HG03039 (cell line): ENCODE results near the gene FBXW5.

Source experiments
- ATAC-seq: cut with Tn5 transposase; IDR thresholded peaks from one replicate; pipeline ENCODE4 v1.9.1; 2021; ENCODE audit warnings: mild to moderate bottlenecking, moderate library complexity; ENCODE audit not compliant: unreplicated experiment

FBXW5 gene

DNA sequence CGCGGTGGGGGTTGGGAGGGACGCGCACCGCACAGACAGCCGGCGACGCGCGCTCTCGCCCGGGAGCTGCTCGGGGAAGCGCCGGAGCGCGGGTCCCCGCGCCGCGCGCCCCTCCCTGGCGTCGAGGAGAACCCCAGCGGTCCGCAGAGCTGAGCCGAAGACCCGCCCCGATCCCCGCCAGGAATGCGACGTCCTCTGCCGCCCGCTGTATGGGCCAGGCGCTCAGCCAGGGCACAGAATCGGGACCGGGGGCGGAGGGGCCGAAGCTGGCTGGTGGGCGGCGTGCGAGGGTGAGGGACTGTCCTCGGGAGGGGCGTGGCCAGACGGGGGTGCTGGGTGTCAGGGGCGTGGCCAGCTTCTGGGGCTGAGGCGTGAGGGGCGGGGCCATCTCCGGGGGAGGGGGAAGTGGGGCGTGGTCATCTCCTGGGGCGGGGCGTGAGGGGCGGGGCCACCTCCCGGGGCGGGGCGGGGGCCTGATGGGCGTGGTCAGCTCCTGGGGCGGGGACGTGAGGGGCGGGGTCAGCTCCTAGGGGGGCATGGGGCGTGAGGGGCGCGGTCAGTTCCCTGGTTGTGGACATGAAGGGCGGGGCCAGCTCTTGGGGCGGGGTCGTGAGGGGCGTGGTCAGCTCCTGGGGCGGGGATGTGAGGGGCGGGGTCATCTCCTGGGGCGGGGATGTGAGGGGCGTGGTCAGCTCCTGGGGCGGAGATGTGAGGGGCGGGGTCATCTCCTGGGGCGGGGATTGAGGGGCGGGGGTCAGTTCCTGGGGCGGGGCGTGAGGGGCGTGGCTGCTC, 33.7 kb upstream of the FBXW5 start:
- ATAC-seq = no peak

DNA sequence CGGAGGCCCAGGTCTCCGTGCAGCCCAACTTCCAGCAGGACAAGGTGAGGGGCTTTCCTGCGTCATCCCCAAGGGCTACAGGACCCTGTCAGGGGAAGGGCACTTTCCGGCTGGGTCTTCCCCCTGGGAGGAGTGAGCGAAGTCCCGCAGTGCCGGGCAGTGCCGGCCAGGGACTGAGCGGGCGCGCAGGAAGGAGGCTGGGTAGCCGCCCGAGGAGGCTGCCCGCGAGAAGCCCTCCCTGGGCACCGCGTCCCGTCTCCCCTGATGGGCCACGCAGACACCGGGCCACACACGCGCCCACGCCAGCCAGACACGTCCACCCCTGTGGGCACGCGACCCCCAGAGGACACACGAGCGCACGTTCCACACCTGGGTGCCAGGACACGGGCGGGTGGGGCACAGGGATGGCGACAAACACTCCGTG, 33.1 kb upstream of the FBXW5 start:
- ATAC-seq = no peak

DNA sequence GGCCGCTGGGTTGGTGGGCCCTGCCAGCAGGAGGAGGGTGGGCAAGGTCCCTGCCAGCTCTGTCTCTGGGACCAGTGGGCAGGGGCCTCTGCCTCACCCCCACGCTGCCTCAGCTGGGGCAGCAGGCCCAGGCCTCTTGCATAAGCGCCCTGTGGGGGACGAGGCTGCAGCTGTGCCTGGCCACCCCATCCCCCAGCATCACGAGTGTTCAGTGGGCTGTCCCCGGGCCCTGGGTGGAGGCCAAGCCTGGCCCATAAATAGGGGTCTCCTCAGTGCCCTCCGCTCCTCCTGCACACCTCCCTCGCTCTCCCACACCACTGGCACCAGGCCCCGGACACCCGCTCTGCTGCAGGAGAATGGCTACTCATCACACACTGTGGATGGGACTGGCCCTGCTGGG, 32.7 kb upstream of the FBXW5 start, which contains the start of gene PTGDS:
Gene PTGDS (plus strand): TSS at position 282 of the 400 bp plus-strand sequence. CDS start 75 bp downstream, at position 357.
- ATAC-seq = no peak

DNA sequence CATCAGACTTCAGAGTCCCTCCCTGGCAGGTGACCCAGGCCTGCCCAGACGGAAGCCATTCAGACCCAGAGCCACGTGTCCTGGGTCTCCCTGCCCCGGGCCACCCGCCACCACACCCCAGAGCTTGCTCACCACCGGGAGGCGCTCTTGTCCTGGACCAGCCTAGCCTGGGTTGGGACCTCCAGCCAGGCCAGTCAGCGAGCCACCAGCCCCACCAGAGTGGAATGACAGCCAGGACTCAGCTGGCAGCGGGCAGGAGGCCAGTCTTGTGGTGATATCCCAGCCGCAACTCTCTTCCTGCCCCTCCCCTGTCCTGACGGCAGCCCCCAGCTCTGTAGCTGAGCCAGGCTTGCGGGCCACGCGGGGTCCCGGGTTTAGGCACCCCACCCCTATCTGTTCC, 31.1 kb upstream of the FBXW5 start:
- no peak for ATAC-seq

DNA sequence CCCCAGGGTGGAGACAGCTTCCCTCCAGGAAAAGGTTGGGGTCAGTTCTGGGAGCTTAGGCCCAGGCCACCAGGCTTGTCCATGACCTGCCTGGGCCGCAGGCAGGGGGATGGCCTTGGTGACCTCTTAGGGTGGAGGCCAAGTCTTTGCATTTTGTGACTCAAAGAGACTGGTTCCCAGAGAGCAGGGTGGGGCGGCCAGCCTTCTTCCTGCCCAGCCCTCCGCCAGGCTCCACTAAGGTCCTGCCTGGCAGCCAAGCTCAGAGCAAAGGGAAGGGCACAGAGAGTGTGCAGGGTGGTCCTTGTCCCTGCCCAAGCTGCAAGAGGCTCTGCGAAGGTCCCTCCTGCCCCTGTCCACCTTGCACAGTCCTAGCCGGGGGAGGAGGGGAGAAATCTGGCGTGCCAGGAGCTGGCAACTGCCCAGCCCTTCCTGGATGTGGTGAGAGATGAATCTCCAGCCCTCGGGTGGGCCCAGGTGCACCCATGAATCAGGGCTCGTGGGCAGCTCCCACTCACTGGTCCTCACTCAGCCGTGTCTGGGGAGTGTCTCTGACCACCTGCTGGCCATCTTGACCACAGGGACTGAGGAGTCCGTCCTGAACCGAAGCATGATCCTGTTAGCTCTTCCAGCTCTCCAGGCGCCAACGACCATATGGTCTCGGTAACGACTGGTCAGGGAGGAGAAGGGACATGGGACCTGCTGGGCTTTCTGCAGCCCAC, 30.4 kb upstream of the FBXW5 start:
- ATAC-seq = no peak

DNA sequence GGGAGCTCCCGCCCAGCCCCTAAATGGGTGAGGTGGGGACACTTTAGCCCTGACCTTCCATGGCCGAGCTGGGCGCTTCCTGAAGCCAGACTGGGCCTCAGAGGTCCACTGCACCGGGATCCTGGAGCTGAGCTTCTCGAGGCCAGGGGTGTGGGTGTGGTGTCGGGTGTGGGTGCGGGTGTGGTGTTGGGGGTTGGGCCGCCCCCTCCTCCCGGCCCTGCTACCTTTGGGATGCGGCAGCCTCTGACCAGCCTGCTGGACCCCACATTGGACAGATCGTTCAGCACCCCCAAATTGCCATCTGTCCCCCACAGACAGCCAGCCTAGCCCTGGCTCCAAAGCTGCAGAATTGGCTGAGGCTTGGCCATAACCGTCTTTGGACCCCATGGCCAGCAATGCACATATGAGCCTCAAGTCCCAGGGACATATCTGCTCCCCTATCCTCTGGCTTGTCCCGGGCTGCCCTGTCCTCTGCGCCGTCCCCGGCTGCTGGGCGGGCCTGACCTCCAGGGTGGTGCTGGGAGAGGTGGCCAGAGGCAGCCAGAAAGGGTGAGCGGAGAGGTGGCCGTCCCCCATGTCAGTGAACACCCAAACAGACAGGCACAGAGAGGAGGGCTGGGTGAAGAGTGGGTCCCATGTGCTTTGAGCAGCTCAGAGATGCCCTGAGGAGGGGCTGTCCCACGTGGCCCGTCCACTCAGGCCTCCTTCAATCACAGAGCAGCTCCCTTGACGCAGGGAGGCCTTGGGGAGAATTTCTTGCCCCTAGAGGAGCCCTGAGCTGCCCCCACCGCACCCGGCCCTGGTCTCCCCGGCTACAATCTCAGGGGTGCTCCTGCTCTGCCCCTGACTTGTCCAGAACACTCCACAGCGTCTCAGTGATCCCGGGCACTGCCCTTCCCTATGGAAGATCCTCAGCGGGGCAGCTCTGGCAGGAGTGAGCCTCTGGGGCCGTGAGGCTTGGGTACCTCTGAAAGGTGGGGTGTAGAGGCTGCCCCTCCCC, 29.4 kb upstream of the FBXW5 start:
- ATAC-seq = no peak

DNA sequence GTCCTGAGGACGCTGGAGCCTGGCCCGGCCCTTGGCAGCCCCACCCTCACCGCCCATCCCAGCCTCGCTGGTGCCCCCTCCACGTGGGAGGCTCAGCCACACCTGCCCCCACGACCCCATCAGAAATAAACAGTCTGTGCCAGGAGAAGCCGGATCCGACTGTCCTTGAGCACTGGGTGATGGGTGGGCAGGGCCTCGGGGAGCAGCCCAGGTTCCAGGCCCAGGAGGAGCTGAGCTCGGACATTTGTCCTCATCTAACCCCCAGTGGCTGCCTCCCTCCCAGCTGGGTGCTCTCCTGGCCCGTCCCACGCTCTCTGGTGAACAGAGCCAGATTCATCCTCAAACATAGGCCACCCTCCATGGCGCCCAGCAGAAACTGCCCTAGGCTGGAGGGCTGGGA, 28.2 kb upstream of the FBXW5 start:
- no peak for ATAC-seq

DNA sequence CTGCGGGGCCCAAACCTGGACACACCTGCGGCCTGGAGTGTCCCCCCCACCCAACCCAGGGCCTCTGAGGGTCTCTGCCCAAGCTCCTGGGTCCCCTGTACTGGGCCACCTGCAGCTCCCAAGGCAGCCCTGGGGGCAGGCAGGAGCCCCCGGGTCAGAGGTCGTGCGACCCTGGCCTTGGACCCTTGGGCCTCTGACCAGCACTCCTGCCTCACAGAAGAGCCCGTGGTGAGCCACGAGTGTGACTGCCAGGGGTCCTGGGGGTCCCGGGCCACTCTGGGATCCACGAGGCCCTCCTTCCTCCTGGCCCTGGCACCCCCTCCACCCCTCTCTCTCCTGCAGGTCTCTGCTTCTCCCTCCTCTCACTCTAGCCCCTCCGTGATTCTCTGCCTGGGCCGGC, 27.8 kb upstream of the FBXW5 start:
- no peak for ATAC-seq

DNA sequence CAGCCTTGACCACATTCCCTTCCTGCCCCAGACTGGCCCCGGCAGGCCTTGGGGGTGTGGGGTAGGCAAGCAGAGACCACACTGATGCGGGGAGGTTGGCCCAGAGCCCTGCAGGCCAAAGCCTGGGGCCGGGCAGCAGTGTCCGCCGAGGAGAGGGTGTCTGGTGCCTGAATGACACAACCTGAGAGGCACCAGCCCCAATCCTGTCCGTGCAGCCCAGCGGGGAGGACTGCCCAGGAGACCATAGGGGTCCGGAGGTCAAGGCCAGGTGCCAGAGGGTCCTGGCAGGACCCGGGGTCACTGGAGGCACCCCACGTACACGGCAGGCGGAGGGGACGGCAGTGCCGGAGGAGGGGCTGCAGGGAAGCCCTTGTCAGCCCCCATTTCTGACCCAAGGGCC, 27.2 kb upstream of the FBXW5 start:
- no peak for ATAC-seq

DNA sequence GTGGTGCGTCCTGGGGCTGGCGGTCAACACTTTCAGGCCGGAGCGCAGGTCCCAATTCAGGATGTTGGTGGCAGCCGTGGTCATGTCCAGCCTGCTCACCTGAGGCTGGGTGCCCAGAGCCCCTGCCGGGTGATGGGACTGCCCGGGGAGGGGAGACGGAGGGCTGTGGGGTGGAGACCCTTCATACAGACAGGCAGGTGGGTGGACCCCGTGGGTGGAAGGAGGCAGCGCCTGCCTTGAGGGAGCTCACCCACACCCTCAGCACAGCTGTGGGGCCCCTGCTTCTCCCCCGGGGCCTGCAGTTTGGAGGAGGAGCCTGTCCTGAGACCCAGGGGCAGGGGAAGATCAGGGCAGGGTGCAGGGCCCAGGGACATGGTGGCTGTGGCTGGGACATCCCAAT, 25.8 kb upstream of the FBXW5 start:
- ATAC-seq = no peak

DNA sequence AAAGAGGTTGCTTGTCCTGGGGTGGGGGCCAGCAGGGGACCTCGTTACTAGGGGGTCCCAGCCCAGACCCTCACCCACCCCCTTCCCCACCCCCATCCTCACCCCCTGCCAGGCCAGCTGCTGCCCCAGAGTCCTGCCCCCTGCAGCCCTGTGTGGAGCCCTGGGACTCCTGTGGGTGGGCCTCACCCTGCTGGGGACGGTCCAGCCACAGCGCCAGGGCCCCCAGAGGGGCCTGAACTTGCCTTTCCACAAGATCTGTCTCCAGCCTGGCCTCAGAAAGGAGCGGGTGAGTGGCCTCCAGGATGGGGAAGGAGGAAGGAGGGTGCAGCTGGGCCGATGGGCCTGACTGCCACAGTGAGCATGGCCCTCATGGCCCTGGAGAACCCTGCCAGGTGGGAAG, 25.2 kb upstream of the FBXW5 start:
- ATAC-seq = no peak

DNA sequence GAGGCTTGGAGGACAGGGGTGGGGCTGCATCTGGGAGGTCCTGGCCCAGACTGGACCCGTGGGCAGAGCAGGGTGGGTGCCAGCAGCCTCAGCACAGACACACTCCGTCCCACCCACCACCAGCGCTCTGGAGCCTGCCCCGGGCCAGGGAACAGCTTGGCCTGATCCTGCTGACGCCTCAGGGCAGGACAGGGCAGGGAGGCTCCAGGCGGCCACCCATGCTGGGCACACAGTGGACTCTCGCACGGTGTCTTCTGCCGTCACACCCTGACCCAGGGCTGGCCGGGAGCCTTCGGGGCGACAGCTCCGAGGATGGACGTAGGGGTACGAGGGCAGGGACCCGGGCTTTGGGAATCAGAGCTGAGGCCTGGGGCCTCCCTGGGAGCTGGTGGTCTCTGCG, 24.6 kb upstream of the FBXW5 start:
- ATAC-seq = no peak

DNA sequence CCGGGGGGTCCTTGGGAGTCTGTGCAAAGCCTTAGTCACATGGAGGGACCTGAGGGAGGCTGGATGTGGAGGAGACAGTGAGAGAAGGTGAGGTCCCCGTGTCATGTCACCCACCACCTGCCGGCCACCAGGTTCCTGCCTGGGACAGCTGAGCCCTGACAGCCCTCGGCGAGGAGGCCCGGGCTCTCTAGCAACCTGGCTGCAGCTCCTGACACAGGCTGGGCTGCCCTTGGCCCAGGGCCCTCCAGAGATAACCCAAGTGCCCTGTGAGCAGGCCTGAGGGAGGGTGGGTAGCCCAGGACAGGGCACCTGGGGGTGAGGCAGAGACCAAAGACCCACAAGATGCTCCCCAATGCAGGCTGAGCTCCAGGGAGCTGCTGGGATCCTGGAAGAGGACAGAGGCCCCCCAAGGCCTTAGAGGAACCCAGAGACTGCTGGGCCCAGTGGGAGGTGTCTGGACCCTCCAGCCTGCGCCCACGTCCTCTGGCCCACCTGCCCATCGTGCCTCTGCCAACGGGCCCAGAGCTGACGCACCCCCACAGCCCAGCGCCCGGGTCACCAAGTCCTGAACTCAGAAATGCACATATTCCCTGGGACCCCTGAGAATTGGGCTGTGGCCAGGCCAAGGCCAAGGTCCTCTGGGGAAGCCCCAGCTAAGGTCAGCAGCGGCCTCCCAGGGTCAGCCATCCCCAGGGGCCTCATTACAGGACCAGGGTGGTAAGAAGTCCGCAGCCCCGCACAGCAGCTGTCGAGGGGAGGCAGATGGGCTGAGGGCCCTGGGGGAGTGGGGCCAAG, 24.0 kb upstream of the FBXW5 start:
- no peak for ATAC-seq

DNA sequence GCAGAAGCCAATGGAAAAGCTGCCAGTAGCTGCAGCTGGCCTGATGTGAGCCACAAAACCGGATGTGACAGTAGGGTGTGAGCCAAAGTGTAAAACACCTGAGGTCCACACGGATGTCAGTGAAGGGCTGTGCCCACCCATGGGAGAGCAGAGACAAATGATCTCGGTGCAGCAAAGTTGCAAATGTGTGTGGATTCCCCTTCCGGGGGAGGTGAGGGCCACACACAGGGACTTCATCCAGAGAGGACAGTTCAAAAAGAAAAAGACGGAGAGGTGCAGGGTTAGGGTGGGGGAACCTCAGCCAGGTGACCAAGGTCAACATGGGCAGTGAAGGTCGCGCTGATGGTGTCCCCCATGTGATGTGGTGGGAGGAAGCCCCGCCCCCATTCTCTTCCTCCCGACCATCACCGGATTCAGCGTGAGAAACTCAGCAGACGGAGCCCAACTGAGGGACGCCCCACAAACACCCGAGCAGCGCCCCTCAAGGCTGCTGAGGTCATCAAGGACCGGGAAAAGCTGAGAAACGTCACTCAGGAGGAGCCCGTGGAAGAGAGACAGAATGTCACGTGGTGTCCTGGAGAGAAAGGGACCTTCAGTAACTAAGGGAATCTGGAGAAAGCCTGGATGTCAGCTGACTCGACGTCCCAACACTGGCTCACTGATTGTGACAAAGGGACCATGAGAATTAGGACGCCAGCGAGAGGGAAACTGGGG, 21.4 kb upstream of the FBXW5 start:
- no peak for ATAC-seq

DNA sequence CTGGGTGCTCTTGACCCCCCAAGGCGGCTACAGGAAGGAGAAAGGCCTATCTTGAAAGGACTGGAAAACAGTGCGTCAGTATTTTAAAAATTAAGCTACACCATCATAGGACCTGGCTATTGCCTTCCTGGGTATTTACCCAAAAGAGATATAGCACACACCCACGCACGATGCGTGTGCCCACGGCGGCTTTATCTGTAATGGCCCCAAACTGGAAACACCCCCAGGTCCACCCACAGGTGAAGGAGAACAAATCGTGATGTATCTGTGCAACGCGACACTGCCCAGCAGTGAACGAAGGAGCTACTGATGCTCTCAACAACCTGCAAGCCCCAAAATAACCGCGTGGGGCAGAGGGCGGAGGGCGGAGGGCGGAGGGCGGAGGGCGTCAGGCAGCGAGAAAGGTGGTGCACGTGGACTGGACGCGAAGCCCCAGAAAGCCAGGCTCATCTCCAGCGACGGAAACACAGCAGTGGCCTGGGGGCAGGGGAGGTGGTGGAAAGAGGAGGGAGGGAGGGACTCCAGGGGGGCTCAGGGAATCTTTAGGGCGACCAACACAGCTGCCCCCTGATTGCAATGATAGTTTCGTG, 20.4 kb upstream of the FBXW5 start:
- ATAC-seq = no peak

DNA sequence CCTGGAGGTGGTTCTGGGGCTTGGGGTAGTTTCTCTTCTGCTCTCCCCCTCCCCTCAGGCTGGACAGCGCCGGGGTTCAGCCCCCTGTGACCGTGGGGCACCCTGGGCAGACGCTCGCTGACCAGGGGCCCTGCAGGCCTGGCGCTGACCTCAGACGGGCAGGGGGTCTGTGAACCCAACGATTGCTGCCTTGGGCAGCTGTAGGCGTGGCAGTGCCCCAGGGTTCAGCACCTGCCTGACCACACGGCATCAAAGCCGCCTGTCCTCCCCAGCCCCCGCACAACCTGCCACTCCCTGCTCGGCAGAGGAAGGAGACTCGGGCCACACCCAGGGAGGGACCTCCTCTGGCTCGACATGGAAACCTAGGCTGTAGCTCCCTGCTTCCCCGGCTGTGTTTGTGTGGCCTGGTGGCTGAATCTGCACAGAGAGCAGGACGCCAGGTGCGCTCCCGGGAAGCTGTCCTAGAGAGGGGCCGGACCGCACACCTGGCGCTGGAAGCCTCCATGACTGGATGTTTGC, 19.7 kb upstream of the FBXW5 start:
- ATAC-seq = no peak

DNA sequence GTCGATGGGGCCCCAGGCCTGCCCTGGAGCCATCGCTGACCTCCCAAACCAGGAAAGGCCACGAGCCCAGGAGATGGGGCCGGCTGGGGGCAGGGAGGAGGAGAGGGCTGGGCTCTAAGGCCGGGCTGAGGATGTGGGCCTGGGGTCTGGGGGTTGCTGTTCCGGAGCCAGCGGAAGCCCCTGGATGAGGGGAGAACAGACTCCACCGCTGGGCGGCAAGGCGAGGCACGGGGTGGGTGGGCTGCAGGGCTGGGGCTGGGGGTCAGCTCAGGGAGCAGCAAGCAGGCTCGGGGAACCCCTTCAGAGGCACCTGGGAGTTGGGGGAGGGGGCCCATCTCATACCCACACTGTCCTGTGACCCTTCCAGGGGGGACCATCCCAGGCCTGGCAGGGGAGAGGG, 19.2 kb upstream of the FBXW5 start:
- no peak for ATAC-seq

DNA sequence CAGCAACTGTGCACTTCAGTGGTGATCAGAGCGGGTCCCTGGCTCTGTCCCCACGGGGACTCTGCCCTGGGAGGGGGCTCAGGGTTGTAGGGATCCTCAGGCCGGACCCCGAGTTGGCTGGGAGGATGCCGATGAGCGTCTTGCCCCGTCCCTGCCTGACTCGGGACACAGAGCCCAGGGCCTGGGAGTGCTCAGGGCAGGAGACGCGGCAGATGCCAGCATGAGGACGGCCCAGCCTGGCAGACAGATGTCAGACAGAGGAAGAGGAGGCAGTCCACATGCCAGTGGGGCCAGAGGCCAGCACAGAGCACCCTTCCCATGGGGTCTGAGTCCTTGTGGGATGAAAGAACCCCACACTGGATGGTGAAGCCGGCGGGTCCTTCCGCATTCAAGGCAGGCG, 18.8 kb upstream of the FBXW5 start:
- no peak for ATAC-seq

DNA sequence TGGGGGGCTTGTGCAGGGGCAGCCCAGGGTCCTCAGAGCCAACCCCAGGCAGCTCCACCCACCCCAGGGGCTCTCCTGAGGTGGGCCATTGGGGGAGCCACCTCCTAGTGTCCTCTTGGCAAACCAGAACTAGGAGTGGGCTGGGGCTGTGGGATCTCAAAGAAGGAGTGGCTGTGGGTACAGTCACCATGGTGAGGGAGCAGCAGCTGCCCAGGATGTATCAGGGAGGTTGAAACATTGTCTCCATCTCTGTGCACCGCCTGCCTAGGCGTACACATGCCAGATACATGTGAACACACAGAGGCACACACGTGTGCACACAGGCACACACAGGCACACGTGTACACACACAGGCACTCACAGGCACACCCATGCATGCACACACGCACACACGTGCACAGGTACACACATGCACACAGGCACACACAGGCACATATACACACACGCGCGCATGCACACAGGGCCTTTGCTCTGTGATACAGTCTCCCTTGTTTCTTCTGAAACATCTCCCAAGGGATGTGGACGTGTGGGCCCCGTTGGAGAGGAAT, 18.2 kb upstream of the FBXW5 start:
- no peak for ATAC-seq
